Activated CD8-positive, alpha-beta T cell treated with anti-CD3 and anti-CD28 coated beads, Interleukin-2, amount 10 ng/mL, durations not matched to agents 7 days and 5 days (primary cell): Measurements from ENCODE around the gene ABCC8. TPM values are rescaled to one million over a fixed set of nuclear protein-coding genes. Genes with fewer than 3 reads are reported as not detected.

Experiments used
- ATAC-seq: fragments of 150-1000 bp; cut with Tn5 transposase; one replicate; pipeline ENCODE4 v1.10.0; 2021; ENCODE audit warnings: moderate library complexity
- CTCF ChIA-PET: fragments of 350-600 bp; sonication (Branson Sonifier 250); formaldehyde crosslinking; loops from one replicate; lab custom pipeline; 2021; ENCODE audit warnings: antibody characterized with exemption; lab: Charles Lee
- POLR2A ChIA-PET: fragments of 350-600 bp; sonication (Branson Sonifier 250); formaldehyde crosslinking; loops from one replicate; lab custom pipeline; 2021; ENCODE audit warnings: antibody characterized with exemption; lab: Charles Lee
- DNase-seq: peaks from one replicate; pipeline ENCODE4 v3.0.0-alpha.2; 2020
- H3K27ac Mint-ChIP-seq: one replicate; pipeline ENCODE4 v1.8.0; 2021; ENCODE audit warnings: mild to moderate bottlenecking, mixed read lengths
- H3K27me3 Mint-ChIP-seq: one replicate; pipeline ENCODE4 v1.8.0; 2021; ENCODE audit warnings: low read depth, mixed read lengths
- H3K36me3 Mint-ChIP-seq: one replicate; pipeline ENCODE4 v1.8.0; 2021; ENCODE audit warnings: low read depth, mixed read lengths
- H3K4me1 Mint-ChIP-seq: one replicate; pipeline ENCODE4 v1.8.0; 2021; ENCODE audit warnings: low read depth, mixed read lengths
- H3K4me3 Mint-ChIP-seq: one replicate; pipeline ENCODE4 v1.8.0; 2021; ENCODE audit warnings: mild to moderate bottlenecking, mixed read lengths
- H3K9me3 Mint-ChIP-seq: one replicate; pipeline ENCODE4 v1.8.0; 2022; ENCODE audit warnings: mixed read lengths; ENCODE audit not compliant: insufficient read depth
- total RNA-seq, 2 experiments: library from RNA; stranded (reverse); gene quantifications; one replicate each; pipeline ENCODE4 v1.2.3, GENCODE V29; 2021

Gene ABCC8
- total RNA-seq, 2 experiments from 2014 or later = 0.61 to 1.5 TPM

- ChIA-PET POLR2A (no interaction called here), CTCF (interaction anchor here (0.7 to 6.6 kb wide), 9 partner anchors 8 to 1863 kb away, joined by 3 to 101 read pairs (median 6); partner anchors contain the start of gene KCNJ11)
- Mint-ChIP-seq H3K27me3 (peaks cover 8% of the 10 kb centered on the region), H3K4me1 (no peaks in the 10 kb centered on the region), H3K4me3 (no peak overlapping the region), H3K9me3 (no peaks in the 10 kb centered on the region), H3K36me3 (no peaks in the 10 kb centered on the region), H3K27ac (no peak overlapping the region)
- no peak for DNase-seq
- no peak for ATAC-seq
Measured at GRCh38 chr11:17505146-17505545, 28.5 kb upstream of the ABCC8 start.

GRCh38 chr11:17504330-17505107 is 27.9 kb upstream of the ABCC8 start:
- ATAC-seq = peak; percentile 85
- no peaks in the 10 kb centered on the region for H3K4me1 Mint-ChIP-seq
- ChIA-PET CTCF (interaction anchor here (0.7 to 6.6 kb wide), 14 partner anchors 9 to 1864 kb away, joined by 3 to 101 read pairs (median 4); partner anchors contain the start of gene KCNJ11), POLR2A (no interaction called here)
- no peaks in the 10 kb centered on the region for H3K36me3 Mint-ChIP-seq
- H3K9me3 Mint-ChIP-seq = no peaks in the 10 kb centered on the region
- no peak overlapping the region for H3K27ac Mint-ChIP-seq
- DNase-seq = peak; percentile 86
- H3K27me3 Mint-ChIP-seq = peaks cover 8% of the 10 kb centered on the region
- H3K4me3 Mint-ChIP-seq = no peak overlapping the region

- Mint-ChIP-seq H3K9me3 (no peaks in the 10 kb centered on the region), H3K4me1 (no peaks in the 10 kb centered on the region), H3K27ac (no peak overlapping the region), H3K36me3 (no peaks in the 10 kb centered on the region), H3K27me3 (peaks cover 6% of the 10 kb centered on the region), H3K4me3 (no peak overlapping the region)
- DNase-seq = no peak
- ChIA-PET CTCF (interaction anchor here (1.0 to 6.6 kb wide), 3 partner anchors 9 to 119 kb away, joined by 3 to 101 read pairs (median 5); no protein-coding TSS in a partner anchor), POLR2A (no interaction called here)
- no peak for ATAC-seq
Measured at GRCh38 chr11:17502630-17503029, 26.0 kb upstream of the ABCC8 start.

- no peak for ATAC-seq
- no peak for DNase-seq
- Mint-ChIP-seq H3K9me3 (no peaks in the 10 kb centered on the region), H3K36me3 (no peaks in the 10 kb centered on the region), H3K27me3 (peaks cover 6% of the 10 kb centered on the region), H3K4me3 (no peak overlapping the region), H3K4me1 (no peaks in the 10 kb centered on the region), H3K27ac (no peak overlapping the region)
- ChIA-PET CTCF (no interaction called here), POLR2A (no interaction called here)
Measured at GRCh38 chr11:17500673-17501072, 24.0 kb upstream of the ABCC8 start.

GRCh38 chr11:17498475-17498874 is 21.8 kb upstream of the ABCC8 start:
- ChIA-PET CTCF (interaction anchor here (0.7 to 2.5 kb wide), 2 partner anchors 114 to 678 kb away, joined by 3 to 19 read pairs; no protein-coding TSS in a partner anchor), POLR2A (no interaction called here)

GRCh38 chr11:17498058-17498457 is 21.4 kb upstream of the ABCC8 start:
- Mint-ChIP-seq H3K9me3 (no peaks in the 10 kb centered on the region), H3K27me3 (peaks cover 6% of the 10 kb centered on the region), H3K36me3 (no peaks in the 10 kb centered on the region), H3K4me1 (no peaks in the 10 kb centered on the region), H3K4me3 (no peak overlapping the region), H3K27ac (no peak overlapping the region)
- no peak for DNase-seq
- ATAC-seq = no peak
- CTCF ChIA-PET = interaction anchor here (2.5 kb wide), 1 partner anchor 114 kb away, joined by 19 read pairs; no protein-coding TSS in a partner anchor
- POLR2A ChIA-PET = no interaction called here

More at GRCh38 chr11:17498475-17498874, 21.8 kb upstream of the ABCC8 start:
- H3K27ac Mint-ChIP-seq = no peak overlapping the region
- no peaks in the 10 kb centered on the region for H3K36me3 Mint-ChIP-seq
- H3K4me1 Mint-ChIP-seq = no peaks in the 10 kb centered on the region
- ATAC-seq (no peak), DNase-seq (no peak)
- H3K9me3 Mint-ChIP-seq = no peaks in the 10 kb centered on the region
- no peak overlapping the region for H3K4me3 Mint-ChIP-seq
- H3K27me3 Mint-ChIP-seq = peaks cover 6% of the 10 kb centered on the region

- ChIA-PET POLR2A (no interaction called here), CTCF (interaction anchor here (1.3 to 1.5 kb wide), 2 partner anchors 15 to 112 kb away, joined by 4 to 8 read pairs; no protein-coding TSS in a partner anchor)
- H3K4me1 Mint-ChIP-seq = no peaks in the 10 kb centered on the region
- no peak for DNase-seq
- no peaks in the 10 kb centered on the region for H3K36me3 Mint-ChIP-seq
- no peaks in the 10 kb centered on the region for H3K9me3 Mint-ChIP-seq
- ATAC-seq = no peak
- H3K27me3 Mint-ChIP-seq = peaks cover 11% of the 10 kb centered on the region
- H3K27ac Mint-ChIP-seq = no peak overlapping the region
- H3K4me3 Mint-ChIP-seq = no peak overlapping the region
Measured at GRCh38 chr11:17496406-17496805, 19.8 kb upstream of the ABCC8 start.

- Mint-ChIP-seq H3K27me3 (peaks cover 14% of the 10 kb centered on the region), H3K4me1 (no peaks in the 10 kb centered on the region), H3K27ac (no peak overlapping the region), H3K9me3 (no peaks in the 10 kb centered on the region), H3K36me3 (no peaks in the 10 kb centered on the region), H3K4me3 (no peak overlapping the region)
- ATAC-seq = no peak
- DNase-seq = no peak
- ChIA-PET POLR2A (interaction anchor here (1.1 kb wide), 1 partner anchor 15 kb away, joined by 3 read pairs; no protein-coding TSS in a partner anchor), CTCF (interaction anchor here (1.1 to 1.6 kb wide), 2 partner anchors 34 to 110 kb away, joined by 4 to 5 read pairs; no protein-coding TSS in a partner anchor)
Measured at GRCh38 chr11:17494019-17494418, 17.4 kb upstream of the ABCC8 start.

GRCh38 chr11:17490938-17491337 is 14.3 kb upstream of the ABCC8 start:
- CTCF ChIA-PET = no interaction called here
- Mint-ChIP-seq H3K36me3 (no peaks in the 10 kb centered on the region), H3K27ac (no peak overlapping the region), H3K9me3 (no peaks in the 10 kb centered on the region), H3K4me1 (no peaks in the 10 kb centered on the region), H3K27me3 (peaks cover 15% of the 10 kb centered on the region), H3K4me3 (no peak overlapping the region)
- DNase-seq (no peak), ATAC-seq (no peak)
- POLR2A ChIA-PET = no interaction called here

- no peak for DNase-seq
- ChIA-PET CTCF (interaction anchor here (1.1 kb wide), 1 partner anchor 38 kb away, joined by 3 read pairs; no protein-coding TSS in a partner anchor), POLR2A (no interaction called here)
- H3K4me1 Mint-ChIP-seq = no peaks in the 10 kb centered on the region
- H3K27ac Mint-ChIP-seq = no peak overlapping the region
- peaks cover 18% of the 10 kb centered on the region for H3K27me3 Mint-ChIP-seq
- no peaks in the 10 kb centered on the region for H3K36me3 Mint-ChIP-seq
- no peaks in the 10 kb centered on the region for H3K9me3 Mint-ChIP-seq
- no peak overlapping the region for H3K4me3 Mint-ChIP-seq
- ATAC-seq = no peak
Measured at GRCh38 chr11:17490232-17490631, 13.6 kb upstream of the ABCC8 start.

GRCh38 chr11:17489751-17490150 is 13.1 kb upstream of the ABCC8 start:
- no peak overlapping the region for H3K27ac Mint-ChIP-seq
- ATAC-seq (no peak), DNase-seq (no peak)
- no peaks in the 10 kb centered on the region for H3K4me1 Mint-ChIP-seq
- no peaks in the 10 kb centered on the region for H3K9me3 Mint-ChIP-seq
- no peaks in the 10 kb centered on the region for H3K36me3 Mint-ChIP-seq
- CTCF ChIA-PET = interaction anchor here (1.1 kb wide), 1 partner anchor 38 kb away, joined by 3 read pairs; no protein-coding TSS in a partner anchor
- H3K27me3 Mint-ChIP-seq = peaks cover 18% of the 10 kb centered on the region
- no peak overlapping the region for H3K4me3 Mint-ChIP-seq
- POLR2A ChIA-PET = no interaction called here

- Mint-ChIP-seq H3K36me3 (no peaks in the 10 kb centered on the region), H3K9me3 (no peaks in the 10 kb centered on the region), H3K4me3 (no peak overlapping the region), H3K4me1 (no peaks in the 10 kb centered on the region), H3K27ac (no peak overlapping the region), H3K27me3 (peaks cover 20% of the 10 kb centered on the region)
- ATAC-seq (no peak), DNase-seq (no peak)
- POLR2A ChIA-PET = no interaction called here
- CTCF ChIA-PET = interaction anchor here (1.4 kb wide), 1 partner anchor 102 kb away, joined by 3 read pairs; no protein-coding TSS in a partner anchor
Measured at GRCh38 chr11:17488563-17488962, 11.9 kb upstream of the ABCC8 start.
